HepG2 (cell line): ENCODE data around the gene MC1R. TPM values are rescaled to one million over a fixed set of nuclear protein-coding genes. Genes with fewer than 3 reads are reported as not detected.

Experiments
- ADNP ChIP-seq: sonication (generic); formaldehyde crosslinking; IDR thresholded peaks from 2 replicates; pipeline ENCODE4 v1.4.0; 2020; ENCODE audit warnings: missing genetic modification reagents
- ATM ChIP-seq: fragments of 450-650 bp; IDR thresholded peaks from 2 replicates; pipeline ENCODE4 v1.7.1; 2017; ENCODE audit warnings: mild to moderate bottlenecking, borderline replicate concordance
- CCDC6 ChIP-seq: sonication (generic); formaldehyde crosslinking; IDR thresholded peaks from 2 replicates; pipeline ENCODE4 v1.8.1; 2022; ENCODE audit warnings: mild to moderate bottlenecking, missing genetic modification reagents, moderate library complexity
- MBD4 ChIP-seq: IDR thresholded peaks from 2 replicates; pipeline ENCODE4 v1.6.1; 2012; ENCODE audit warnings: low read length, inconsistent platforms, borderline replicate concordance
- MIER2 ChIP-seq: IDR thresholded peaks from 2 replicates; pipeline ENCODE4 v1.6.1; 2016; ENCODE audit warnings: missing biosample characterization, missing genetic modification reagents
- POLR2AphosphoS2 ChIP-seq: IDR thresholded peaks from 2 replicates; pipeline ENCODE4 v1.6.1; 2011; ENCODE audit warnings: low read depth, low read length, improper control_type of control experiment
- PRPF4 ChIP-seq: fragments of 200-400 bp; formaldehyde crosslinking; IDR thresholded peaks from 2 replicates; pipeline ENCODE4 v1.6.1; 2016; ENCODE audit warnings: low read length, low read depth; ENCODE audit not compliant: poor library complexity, severe bottlenecking
- SALL1 ChIP-seq: sonication (generic); formaldehyde crosslinking; IDR thresholded peaks from 2 replicates; pipeline ENCODE4 v1.8.0; 2022; ENCODE audit warnings: mild to moderate bottlenecking, missing genetic modification reagents
- SIX4 ChIP-seq: sonication (generic); formaldehyde crosslinking; IDR thresholded peaks from 2 replicates; pipeline ENCODE4 v1.4.0; 2020; ENCODE audit warnings: missing genetic modification reagents
- SRSF1 ChIP-seq: fragments of 200-400 bp; formaldehyde crosslinking; optimal IDR thresholded peaks from 2 replicates; pipeline ENCODE3; 2017; ENCODE audit warnings: mild to moderate bottlenecking, low read depth, low read length, moderate library complexity
- TRIM24 ChIP-seq: sonication (generic); formaldehyde crosslinking; IDR thresholded peaks from 2 replicates; pipeline ENCODE4 v1.8.0; 2022; ENCODE audit warnings: mild to moderate bottlenecking, missing genetic modification reagents
- ZBTB21 ChIP-seq: sonication (generic); formaldehyde crosslinking; IDR thresholded peaks from 2 replicates; pipeline ENCODE4 v1.4.0; 2020; ENCODE audit warnings: missing genetic modification reagents
- ZNF431 ChIP-seq: sonication (generic); formaldehyde crosslinking; IDR thresholded peaks from 2 replicates; pipeline ENCODE4 v1.9.0; 2022; ENCODE audit warnings: missing genetic modification reagents, low read depth, mild to moderate bottlenecking, borderline replicate concordance
- ZNF549 ChIP-seq: sonication (generic); formaldehyde crosslinking; IDR thresholded peaks from 2 replicates; pipeline ENCODE4 v1.5.0; 2020; ENCODE audit warnings: missing genetic modification reagents
- ZNF556 ChIP-seq: sonication (generic); formaldehyde crosslinking; IDR thresholded peaks from 2 replicates; pipeline ENCODE4 v1.4.0; 2020; ENCODE audit warnings: mild to moderate bottlenecking, missing genetic modification reagents, borderline replicate concordance
- ZNF660 ChIP-seq: sonication (generic); formaldehyde crosslinking; IDR thresholded peaks from 2 replicates; pipeline ENCODE4 v1.5.1; 2020; ENCODE audit warnings: mild to moderate bottlenecking, low read depth, missing genetic modification reagents, borderline replicate concordance
- ZNF678 ChIP-seq: sonication (generic); formaldehyde crosslinking; IDR thresholded peaks from 2 replicates; pipeline ENCODE4 v1.4.0; 2020; ENCODE audit warnings: mild to moderate bottlenecking, missing genetic modification reagents
- ZSCAN22 ChIP-seq: sonication (generic); formaldehyde crosslinking; IDR thresholded peaks from 2 replicates; pipeline ENCODE4 v1.4.0; 2020; ENCODE audit warnings: mild to moderate bottlenecking, missing genetic modification reagents
- ZSCAN31 ChIP-seq: sonication (generic); formaldehyde crosslinking; IDR thresholded peaks from 2 replicates; pipeline ENCODE4 v1.5.0; 2020; ENCODE audit warnings: low read depth, mild to moderate bottlenecking, missing genetic modification reagents
- polyA plus RNA-seq, 8 experiments: library from polyadenylated mRNA; depleted of rRNA in 3 of 8; stranded (reverse) in 7 of 8; unstranded in 1 of 8; fragments of >200 nt; fragmentation: Illumina TruSeq in 4 of 8; extraction: Trizol in 4 of 8; gene quantifications; 2 replicates each; pipeline versions ENCODE4 v1.2.1 to v1.2.3, GENCODE V29; 2011 to 2016; ENCODE audit warnings: low read depth in 4 of 8, missing spikeins in 1 of 8, mixed read lengths in 1 of 8; ENCODE audit not compliant: insufficient read depth in 1 of 8
- total RNA-seq, 5 experiments: library from RNA; depleted of rRNA; stranded (reverse); fragments of >200 nt; fragmentation: Illumina TruSeq; extraction: Trizol; gene quantifications; 2 replicates each; pipeline ENCODE4 v1.2.3, GENCODE V29; 2016; ENCODE audit warnings: low read depth in 1 of 5
- TF ChIP-seq, protein P1 (sequence below): sonication (generic); formaldehyde crosslinking; conservative IDR thresholded peaks from 2 replicates; pipeline ENCODE4 v1.8.1; 2023; ENCODE audit warnings: missing genetic modification reagents
- TF ChIP-seq, protein P2 (sequence below): sonication (generic); formaldehyde crosslinking; IDR thresholded peaks from 2 replicates; pipeline ENCODE4 v1.4.0; 2020; ENCODE audit warnings: missing genetic modification reagents, borderline replicate concordance
- TF ChIP-seq, protein P3 (sequence below): sonication (generic); formaldehyde crosslinking; IDR thresholded peaks from 2 replicates; pipeline ENCODE4 v1.9.0; 2022; ENCODE audit warnings: low read depth, missing genetic modification reagents
- TF ChIP-seq, protein P4 (sequence below): IDR thresholded peaks from 2 replicates; pipeline ENCODE4 v1.6.1; 2016

The MC1R gene
- total and polyA plus RNA-seq, 2 of the 13 experiments (the other 11 are each of a cell fraction or from before 2014, with no cell fraction given) = 9.1 to 14.8 TPM

DNA sequence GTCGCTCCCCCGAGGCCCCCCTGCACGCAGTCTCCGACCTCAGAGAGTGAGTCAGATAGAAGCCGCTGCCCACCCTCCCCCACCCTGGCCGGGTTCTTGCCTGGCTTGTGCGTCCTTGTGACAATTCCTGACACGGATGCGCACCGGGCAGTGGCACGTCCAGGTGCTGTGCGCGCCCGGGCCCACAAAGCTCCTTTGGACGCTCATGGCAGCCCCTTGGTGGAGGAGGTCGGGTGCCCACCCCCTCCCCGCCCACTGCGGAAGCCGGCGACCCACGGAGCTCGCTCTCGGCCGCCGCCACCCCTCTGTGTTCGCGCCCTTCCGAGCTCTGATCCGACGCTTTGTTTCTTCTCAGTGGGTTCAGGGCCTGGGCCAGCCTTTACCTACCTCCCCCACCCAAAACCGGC, 3.8 kb downstream of the MC1R start (continued):
- TF ChIP-seq, protein P1, sequence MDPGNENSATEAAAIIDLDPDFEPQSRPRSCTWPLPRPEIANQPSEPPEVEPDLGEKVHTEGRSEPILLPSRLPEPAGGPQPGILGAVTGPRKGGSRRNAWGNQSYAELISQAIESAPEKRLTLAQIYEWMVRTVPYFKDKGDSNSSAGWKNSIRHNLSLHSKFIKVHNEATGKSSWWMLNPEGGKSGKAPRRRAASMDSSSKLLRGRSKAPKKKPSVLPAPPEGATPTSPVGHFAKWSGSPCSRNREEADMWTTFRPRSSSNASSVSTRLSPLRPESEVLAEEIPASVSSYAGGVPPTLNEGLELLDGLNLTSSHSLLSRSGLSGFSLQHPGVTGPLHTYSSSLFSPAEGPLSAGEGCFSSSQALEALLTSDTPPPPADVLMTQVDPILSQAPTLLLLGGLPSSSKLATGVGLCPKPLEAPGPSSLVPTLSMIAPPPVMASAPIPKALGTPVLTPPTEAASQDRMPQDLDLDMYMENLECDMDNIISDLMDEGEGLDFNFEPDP (CRISPR knock-in tag) = no peak
- TF ChIP-seq MIER2 (CRISPR knock-in tag) = no peak
- no peak for TF ChIP-seq CCDC6 (CRISPR knock-in tag)
- no peak for TF ChIP-seq ZNF660
- TF ChIP-seq SIX4 (CRISPR knock-in tag) = no peak
- TF ChIP-seq ADNP (CRISPR knock-in tag) = no peak
- no peak for TF ChIP-seq ZNF549 (CRISPR knock-in tag)
- TF ChIP-seq ZBTB21 (CRISPR knock-in tag) = peak; percentile 30; the same call in 1 of the 2 replicates
- TF ChIP-seq PRPF4 = no peak
- no peak for TF ChIP-seq ATM
- TF ChIP-seq POLR2AphosphoS2 = 0 out of 2 replicates have a peak, but pooled peaks have one; percentile 31
- TF ChIP-seq SALL1 (CRISPR knock-in tag) = peak; percentile 56
- TF ChIP-seq, protein P2, sequence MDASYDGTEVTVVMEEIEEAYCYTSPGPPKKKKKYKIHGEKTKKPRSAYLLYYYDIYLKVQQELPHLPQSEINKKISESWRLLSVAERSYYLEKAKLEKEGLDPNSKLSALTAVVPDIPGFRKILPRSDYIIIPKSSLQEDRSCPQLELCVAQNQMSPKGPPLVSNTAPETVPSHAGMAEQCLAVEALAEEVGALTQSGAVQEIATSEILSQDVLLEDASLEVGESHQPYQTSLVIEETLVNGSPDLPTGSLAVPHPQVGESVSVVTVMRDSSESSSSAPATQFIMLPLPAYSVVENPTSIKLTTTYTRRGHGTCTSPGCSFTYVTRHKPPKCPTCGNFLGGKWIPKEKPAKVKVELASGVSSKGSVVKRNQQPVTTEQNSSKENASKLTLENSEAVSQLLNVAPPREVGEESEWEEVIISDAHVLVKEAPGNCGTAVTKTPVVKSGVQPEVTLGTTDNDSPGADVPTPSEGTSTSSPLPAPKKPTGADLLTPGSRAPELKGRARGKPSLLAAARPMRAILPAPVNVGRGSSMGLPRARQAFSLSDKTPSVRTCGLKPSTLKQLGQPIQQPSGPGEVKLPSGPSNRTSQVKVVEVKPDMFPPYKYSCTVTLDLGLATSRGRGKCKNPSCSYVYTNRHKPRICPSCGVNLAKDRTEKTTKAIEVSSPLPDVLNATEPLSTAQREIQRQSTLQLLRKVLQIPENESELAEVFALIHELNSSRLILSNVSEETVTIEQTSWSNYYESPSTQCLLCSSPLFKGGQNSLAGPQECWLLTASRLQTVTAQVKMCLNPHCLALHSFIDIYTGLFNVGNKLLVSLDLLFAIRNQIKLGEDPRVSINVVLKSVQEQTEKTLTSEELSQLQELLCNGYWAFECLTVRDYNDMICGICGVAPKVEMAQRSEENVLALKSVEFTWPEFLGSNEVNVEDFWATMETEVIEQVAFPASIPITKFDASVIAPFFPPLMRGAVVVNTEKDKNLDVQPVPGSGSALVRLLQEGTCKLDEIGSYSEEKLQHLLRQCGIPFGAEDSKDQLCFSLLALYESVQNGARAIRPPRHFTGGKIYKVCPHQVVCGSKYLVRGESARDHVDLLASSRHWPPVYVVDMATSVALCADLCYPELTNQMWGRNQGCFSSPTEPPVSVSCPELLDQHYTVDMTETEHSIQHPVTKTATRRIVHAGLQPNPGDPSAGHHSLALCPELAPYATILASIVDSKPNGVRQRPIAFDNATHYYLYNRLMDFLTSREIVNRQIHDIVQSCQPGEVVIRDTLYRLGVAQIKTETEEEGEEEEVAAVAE (CRISPR knock-in tag) = no peak
- TF ChIP-seq ZNF678 (CRISPR knock-in tag) = no peak
- TF ChIP-seq ZSCAN22 = no peak
- TF ChIP-seq SRSF1 = no peak
- no peak for TF ChIP-seq ZNF431 (CRISPR knock-in tag)
- no peak for TF ChIP-seq MBD4
- TF ChIP-seq ZSCAN31 = no peak; the same call in 1 of the 2 replicates
- TF ChIP-seq, protein P3, sequence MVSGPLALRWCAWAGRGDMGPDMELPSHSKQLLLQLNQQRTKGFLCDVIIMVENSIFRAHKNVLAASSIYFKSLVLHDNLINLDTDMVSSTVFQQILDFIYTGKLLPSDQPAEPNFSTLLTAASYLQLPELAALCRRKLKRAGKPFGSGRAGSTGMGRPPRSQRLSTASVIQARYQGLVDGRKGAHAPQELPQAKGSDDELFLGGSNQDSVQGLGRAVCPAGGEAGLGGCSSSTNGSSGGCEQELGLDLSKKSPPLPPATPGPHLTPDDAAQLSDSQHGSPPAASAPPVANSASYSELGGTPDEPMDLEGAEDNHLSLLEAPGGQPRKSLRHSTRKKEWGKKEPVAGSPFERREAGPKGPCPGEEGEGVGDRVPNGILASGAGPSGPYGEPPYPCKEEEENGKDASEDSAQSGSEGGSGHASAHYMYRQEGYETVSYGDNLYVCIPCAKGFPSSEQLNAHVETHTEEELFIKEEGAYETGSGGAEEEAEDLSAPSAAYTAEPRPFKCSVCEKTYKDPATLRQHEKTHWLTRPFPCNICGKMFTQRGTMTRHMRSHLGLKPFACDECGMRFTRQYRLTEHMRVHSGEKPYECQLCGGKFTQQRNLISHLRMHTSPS (CRISPR knock-in tag) = peak; percentile 16; the same call in 1 of the 2 replicates
- no peak for TF ChIP-seq TRIM24 (CRISPR knock-in tag)
- TF ChIP-seq, protein P4, sequence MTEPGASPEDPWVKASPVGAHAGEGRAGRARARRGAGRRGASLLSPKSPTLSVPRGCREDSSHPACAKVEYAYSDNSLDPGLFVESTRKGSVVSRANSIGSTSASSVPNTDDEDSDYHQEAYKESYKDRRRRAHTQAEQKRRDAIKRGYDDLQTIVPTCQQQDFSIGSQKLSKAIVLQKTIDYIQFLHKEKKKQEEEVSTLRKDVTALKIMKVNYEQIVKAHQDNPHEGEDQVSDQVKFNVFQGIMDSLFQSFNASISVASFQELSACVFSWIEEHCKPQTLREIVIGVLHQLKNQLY (CRISPR knock-in tag) = no peak; the same call in 1 of the 2 replicates
- no peak for TF ChIP-seq ZNF556 (CRISPR knock-in tag)
